ELR (cell line): ENCODE data around the gene APOBEC2.

ENCODE experiments used
- DNase-seq: peaks from one replicate; pipeline ENCODE4 v3.0.0-alpha.2; 2015; ENCODE audit warnings: low read depth

The APOBEC2 gene

DNA sequence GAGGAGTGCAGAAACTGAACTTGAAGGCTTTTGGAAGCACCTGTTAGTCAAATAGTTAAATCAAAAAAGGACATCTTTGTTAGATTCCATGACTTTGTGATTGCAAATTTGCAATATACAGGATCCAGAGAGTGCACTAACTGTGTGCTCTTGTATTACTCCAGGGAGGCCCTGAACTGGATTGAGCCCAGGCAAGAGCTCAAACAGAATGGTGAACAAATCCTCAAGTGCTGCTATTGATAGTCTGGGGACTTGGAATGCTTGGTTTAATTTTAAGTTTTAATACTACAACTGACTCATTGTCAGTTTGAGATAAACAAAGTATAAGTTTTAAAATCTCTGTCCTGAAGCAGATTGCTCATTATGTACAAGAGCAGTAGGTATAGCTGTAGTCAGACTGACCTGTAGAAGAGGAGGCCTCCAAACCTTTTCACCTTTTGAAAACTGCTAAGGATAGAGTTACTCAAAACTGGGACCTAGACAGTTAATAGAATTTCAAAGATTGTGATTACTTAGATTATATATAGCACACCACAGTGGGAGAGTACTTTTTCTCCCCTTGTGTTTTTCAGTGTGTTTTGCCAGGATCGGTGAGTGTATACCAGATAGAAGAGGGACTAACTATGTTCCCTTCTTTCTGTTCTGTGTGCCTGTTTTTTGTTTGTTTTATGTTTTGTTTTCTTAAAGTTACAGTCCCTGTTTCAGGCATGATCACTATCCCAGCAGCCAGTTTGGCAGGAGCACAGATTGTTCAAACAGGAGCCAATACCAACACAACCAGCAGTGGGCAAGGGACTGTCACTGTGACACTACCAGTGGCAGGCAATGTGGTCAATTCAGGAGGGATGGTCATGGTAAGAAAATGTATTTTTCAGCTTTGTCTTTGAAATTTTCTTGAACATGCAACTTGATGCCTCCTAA lies 38.1 kb downstream of the APOBEC2 start:
- no peak for DNase-seq

DNA sequence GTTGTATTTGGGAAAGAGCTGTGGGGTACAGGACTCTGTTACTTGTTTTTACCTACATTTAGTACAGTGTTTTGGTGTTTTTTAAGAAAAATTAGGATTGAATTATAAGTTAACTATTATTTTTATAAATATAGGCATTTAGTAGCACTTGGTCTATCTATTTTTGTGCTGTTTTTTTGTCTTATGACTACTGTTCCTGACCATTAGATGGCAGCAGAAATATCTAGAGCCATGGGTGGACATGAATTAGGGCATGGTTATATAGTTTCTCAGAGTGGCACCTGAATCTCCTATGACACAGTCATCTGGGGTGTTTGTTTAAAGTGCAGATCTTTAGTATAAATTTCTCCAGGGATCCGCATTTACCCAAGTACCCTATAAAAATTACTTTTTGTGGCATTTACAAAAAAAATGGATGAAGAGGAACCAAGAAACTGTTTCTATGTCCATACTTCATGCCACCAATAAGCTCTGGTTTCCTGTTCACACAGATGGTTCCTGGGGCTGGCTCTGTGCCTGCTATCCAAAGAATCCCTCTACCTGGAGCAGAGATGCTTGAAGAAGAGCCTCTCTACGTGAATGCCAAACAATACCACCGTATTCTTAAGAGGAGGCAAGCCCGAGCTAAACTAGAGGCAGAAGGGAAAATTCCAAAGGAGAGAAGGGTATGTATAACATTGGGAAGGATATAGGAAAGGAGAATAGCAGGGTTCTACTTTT lies 39.6 kb downstream of the APOBEC2 start:
- DNase-seq: peak; percentile 48

DNA sequence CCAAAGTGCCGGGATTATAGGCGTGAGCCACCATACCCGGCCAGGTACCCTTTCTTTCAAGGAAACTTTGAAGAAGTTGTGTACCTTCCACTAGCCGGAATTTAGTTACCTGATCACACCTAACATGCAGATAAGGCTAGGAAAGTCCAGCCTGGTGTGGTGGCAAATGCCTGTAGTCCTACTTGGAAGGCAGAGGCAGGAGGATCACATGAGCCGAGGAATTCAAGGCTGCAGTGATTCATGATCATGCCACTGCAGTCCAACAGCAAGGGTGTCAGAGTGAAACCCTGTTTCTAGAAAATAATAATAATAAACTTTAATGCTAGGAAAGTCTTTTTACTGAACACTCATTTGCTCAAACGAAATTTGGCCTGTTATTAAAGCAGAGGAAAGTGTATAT lies 40.7 kb downstream of the APOBEC2 start:
- no peak for DNase-seq

DNA sequence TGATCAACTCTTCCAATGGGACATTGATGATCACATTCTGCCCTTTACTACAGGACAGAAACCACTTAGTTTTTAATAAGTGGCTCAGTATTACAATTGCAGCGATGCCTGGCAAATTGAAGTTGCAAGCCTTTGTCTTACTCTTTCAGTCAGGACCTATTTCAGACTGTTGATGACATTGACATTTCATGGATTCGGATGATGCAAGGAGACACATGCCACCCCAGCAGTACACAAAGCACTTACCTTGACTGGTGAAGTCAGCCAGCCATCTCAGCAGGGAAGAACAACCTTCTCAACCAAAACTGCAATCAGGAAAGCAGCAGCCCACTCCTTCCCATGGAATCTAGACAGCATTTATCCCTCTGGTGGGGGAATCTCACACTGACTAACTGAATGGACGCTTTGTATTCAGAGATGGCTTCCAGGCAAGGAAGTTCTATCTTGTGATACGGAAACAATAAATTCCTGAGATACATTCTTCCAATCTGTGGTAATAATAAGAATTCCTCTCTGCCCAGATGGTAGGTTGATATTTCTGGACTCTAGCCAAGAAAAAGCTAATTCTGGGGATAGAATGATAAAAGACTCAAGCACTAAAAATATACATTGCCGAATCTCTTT lies 44.6 kb downstream of the APOBEC2 start:
- peak; percentile 55 for DNase-seq

DNA sequence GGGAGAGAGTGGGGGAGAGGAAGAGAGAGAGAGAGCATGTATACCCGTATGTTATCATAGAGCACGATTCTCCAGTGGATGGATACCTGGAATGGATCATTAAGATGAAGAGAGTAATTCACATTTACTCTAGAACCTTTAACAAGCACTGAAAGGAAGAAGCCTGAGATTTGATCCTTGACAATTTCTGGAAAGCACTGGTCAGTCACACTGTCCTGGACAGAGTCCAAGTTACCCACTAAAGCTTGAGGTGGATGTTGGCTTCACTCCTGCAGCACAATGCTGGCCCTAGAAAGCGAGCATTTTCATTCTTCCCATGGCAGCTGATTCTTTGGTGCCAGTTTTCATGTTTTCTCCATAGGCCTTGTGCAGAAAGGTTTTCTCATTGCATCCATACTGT lies 45.4 kb downstream of the APOBEC2 start:
- no peak for DNase-seq

DNA sequence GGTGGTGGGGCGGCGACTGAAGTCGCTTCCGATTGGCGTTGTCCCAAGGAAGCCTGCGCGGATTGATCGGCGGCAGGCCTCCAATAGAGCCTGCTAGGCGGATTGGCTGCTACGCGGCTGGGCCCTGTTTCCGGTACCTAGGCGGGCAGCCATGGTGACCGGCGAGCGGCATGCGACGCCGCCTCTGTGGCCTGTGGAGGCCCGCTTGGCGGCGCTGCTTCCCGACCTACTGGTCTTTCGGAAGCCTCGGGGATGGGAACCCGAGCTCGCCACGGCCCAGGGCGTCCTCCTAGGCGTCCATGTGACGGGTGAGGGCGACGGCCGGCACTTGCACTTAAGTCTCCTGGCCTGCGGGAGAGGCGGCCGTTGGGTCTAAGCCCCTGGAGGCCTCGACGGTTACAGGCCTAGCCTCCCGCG lies 47.9 kb downstream of the APOBEC2 start:
- DNase-seq: no peak

DNA sequence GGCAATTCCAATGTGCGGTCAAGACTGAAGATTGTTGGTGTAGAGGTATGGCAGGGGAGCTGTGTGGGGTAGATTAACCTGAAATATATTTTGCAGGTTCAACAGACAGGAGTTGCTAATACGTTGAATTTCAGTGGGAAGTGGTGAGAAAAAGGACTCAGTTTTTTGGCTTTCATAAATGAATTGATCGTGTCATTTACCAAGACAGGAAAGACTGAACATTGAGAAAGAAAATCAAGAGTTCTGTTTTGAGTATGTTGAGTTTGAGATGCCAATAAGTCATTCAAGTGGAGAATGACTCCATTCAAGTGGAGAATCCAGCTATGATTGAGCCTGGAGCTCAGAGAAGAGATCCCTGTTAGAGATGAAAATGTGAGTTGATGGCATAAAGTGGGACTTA lies 50.8 kb downstream of the APOBEC2 start:
- no peak for DNase-seq

DNA sequence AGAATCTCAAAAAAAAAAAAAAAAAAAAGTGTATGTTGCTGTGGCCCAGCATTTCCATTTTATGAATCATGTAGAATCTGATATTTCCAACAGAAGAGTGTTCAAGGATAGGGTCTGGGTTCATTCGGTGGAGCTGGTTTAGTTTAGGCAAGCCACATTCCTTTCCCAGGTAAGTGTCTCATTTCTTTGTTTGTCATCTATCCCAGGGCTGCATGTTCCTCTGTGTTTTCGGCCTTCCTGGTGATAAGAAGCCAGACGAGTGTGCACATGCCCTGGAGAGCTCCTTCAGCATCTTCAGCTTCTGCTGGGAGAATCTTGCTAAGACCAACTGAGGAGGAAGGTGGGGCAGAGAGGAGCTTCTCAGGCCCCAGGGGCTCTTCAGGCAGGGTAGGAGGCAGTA lies 58.0 kb downstream of the APOBEC2 start:
- DNase-seq: no peak
